DMS53 (cell line): ENCODE results near the gene PNPLA2.
A peak's percentile ranks its signal among the peaks of the same experiment; 100 is the strongest.

ENCODE experiments used
- DNase-seq: peaks from one replicate; lab custom pipeline; 2025; lab: John Stamatoyannopoulos, UW

Gene PNPLA2

GRCh38 chr11:798093-798713 lies 20.5 kb upstream of the PNPLA2 start, which contains the start of gene SLC25A22:
Gene SLC25A22 (minus strand): TSS chr11:798281. CDS start chr11:795006, 3,275 bp downstream.
- peak; percentile 95 for DNase-seq

GRCh38 chr11:799641-800316 lies 18.9 kb upstream of the PNPLA2 start:
- no peak for DNase-seq

- DNase-seq = no peak
Observed at GRCh38 chr11:800473-800872, 18.2 kb upstream of the PNPLA2 start.

- no peak for DNase-seq
Observed at GRCh38 chr11:801097-801780, 17.5 kb upstream of the PNPLA2 start.

GRCh38 chr11:802018-802617 lies 16.6 kb upstream of the PNPLA2 start:
- DNase-seq = no peak

GRCh38 chr11:802693-803466 lies 15.8 kb upstream of the PNPLA2 start:
- no peak for DNase-seq

GRCh38 chr11:803467-803742 lies 15.3 kb upstream of the PNPLA2 start:
- DNase-seq = no peak

GRCh38 chr11:803770-804598 lies 14.7 kb upstream of the PNPLA2 start:
- peak; percentile 84 for DNase-seq

- peak; percentile 68 for DNase-seq
Observed at GRCh38 chr11:804599-804964, 14.1 kb upstream of the PNPLA2 start.

- DNase-seq = peak; percentile 83
Observed at GRCh38 chr11:808427-809286, 10.1 kb upstream of the PNPLA2 start.

GRCh38 chr11:809287-810039 lies 9.3 kb upstream of the PNPLA2 start, which contains the start of gene RPLP2:
Gene RPLP2 (plus strand): TSS chr11:809967. CDS start chr11:810235, 268 bp downstream.
- peak; percentile 100 for DNase-seq

GRCh38 chr11:810040-810567 lies 8.6 kb upstream of the PNPLA2 start:
- DNase-seq = peak; percentile 71

- DNase-seq = no peak
Observed at GRCh38 chr11:811446-812245, 7.1 kb upstream of the PNPLA2 start.

- no peak for DNase-seq
Observed at GRCh38 chr11:812390-812789, 6.3 kb upstream of the PNPLA2 start.

GRCh38 chr11:813072-813455 lies 5.7 kb upstream of the PNPLA2 start:
- DNase-seq = no peak

- no peak for DNase-seq
Observed at GRCh38 chr11:813456-814096, 5.1 kb upstream of the PNPLA2 start.

- no peak for DNase-seq
Observed at GRCh38 chr11:815675-816432, 2.9 kb upstream of the PNPLA2 start.
